ENCODE measurements around the gene POLR1A. TPM values are rescaled to one million over a fixed set of nuclear protein-coding genes. Genes with fewer than 3 reads are reported as not detected.

The POLR1A gene
- total RNA-seq, 2 donors from 2014 or later: 37.9 to 45.5 TPM

- no peaks in the 10 kb centered on the region for H3K9me3 Mint-ChIP-seq
- H3K9ac ChIP-seq (ENCODE audit: extremely low read depth, low read length, poor library complexity, severe bottlenecking): no peak overlapping the region
- no peak overlapping the region for H3K27ac Mint-ChIP-seq
- H3K9me3 ChIP-seq (ENCODE audit: control insufficient read depth, low read length): no peaks in the 10 kb centered on the region
- H3K4me3 ChIP-seq (ENCODE audit: low read length): no peak overlapping the region
- no peak overlapping the region for H3K4me3 Mint-ChIP-seq
- H3K27ac ChIP-seq (ENCODE audit: low read depth, low read length): no peak overlapping the region
- H3K27me3 Mint-ChIP-seq (ENCODE audit: insufficient read depth): no peaks in the 10 kb centered on the region
- DNase-seq: no peak
- no peaks in the 10 kb centered on the region for H3K27me3 ChIP-seq (ENCODE audit: control insufficient read depth, insufficient read depth, low read length, poor library complexity, severe bottlenecking)
- peaks cover 10% of the 10 kb centered on the region for H3K4me1 Mint-ChIP-seq
- H3K36me3 ChIP-seq (ENCODE audit: control insufficient read depth, insufficient read depth, low read length): peaks cover 73% of the 10 kb centered on the region
- peaks cover 85% of the 10 kb centered on the region for H3K36me3 Mint-ChIP-seq (ENCODE audit: low read depth)
- 95 to 100% methylated on average over 2 to 4 of the region's 4 CpGs for WGBS, 2 experiments (ENCODE audit: insufficient coverage in 1 of 2, insufficient read length in 1 of 2)
- TF ChIP-seq, protein P1, sequence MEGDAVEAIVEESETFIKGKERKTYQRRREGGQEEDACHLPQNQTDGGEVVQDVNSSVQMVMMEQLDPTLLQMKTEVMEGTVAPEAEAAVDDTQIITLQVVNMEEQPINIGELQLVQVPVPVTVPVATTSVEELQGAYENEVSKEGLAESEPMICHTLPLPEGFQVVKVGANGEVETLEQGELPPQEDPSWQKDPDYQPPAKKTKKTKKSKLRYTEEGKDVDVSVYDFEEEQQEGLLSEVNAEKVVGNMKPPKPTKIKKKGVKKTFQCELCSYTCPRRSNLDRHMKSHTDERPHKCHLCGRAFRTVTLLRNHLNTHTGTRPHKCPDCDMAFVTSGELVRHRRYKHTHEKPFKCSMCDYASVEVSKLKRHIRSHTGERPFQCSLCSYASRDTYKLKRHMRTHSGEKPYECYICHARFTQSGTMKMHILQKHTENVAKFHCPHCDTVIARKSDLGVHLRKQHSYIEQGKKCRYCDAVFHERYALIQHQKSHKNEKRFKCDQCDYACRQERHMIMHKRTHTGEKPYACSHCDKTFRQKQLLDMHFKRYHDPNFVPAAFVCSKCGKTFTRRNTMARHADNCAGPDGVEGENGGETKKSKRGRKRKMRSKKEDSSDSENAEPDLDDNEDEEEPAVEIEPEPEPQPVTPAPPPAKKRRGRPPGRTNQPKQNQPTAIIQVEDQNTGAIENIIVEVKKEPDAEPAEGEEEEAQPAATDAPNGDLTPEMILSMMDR (conservative IDR thresholded peaks at IDR 0.05): no peak
- H3K4me1 ChIP-seq (ENCODE audit: control insufficient read depth, insufficient read depth, low read length): no peaks in the 10 kb centered on the region
These were observed 74.1 kb downstream of the POLR1A start for GRCh38 chr2:86031606-86032005.

- no peak overlapping the region for H3K9ac ChIP-seq (ENCODE audit: extremely low read depth, low read length, poor library complexity, severe bottlenecking)
- Mint-ChIP-seq H3K36me3 (ENCODE audit: low read depth) (peaks cover 83% of the 10 kb centered on the region), H3K27me3 (ENCODE audit: insufficient read depth) (no peaks in the 10 kb centered on the region), H3K27ac (no peak overlapping the region), H3K4me3 (no peak overlapping the region), H3K4me1 (peaks cover 6% of the 10 kb centered on the region), H3K9me3 (no peaks in the 10 kb centered on the region)
- H3K4me3 ChIP-seq (ENCODE audit: low read length): no peak overlapping the region
- WGBS, 2 experiments (ENCODE audit: insufficient coverage in 1 of 2, insufficient read length in 1 of 2): 95 to 97% methylated on average over 9 to 14 of the region's 14 CpGs
- no peaks in the 10 kb centered on the region for H3K4me1 ChIP-seq (ENCODE audit: control insufficient read depth, insufficient read depth, low read length)
- TF ChIP-seq, protein P1 (conservative IDR thresholded peaks at IDR 0.05): no peak
- peaks cover 72% of the 10 kb centered on the region for H3K36me3 ChIP-seq (ENCODE audit: control insufficient read depth, insufficient read depth, low read length)
- no peaks in the 10 kb centered on the region for H3K9me3 ChIP-seq (ENCODE audit: control insufficient read depth, low read length)
- DNase-seq: no peak
- H3K27me3 ChIP-seq (ENCODE audit: control insufficient read depth, insufficient read depth, low read length, poor library complexity, severe bottlenecking): no peaks in the 10 kb centered on the region
- no peak overlapping the region for H3K27ac ChIP-seq (ENCODE audit: low read depth, low read length)
These were observed 74.5 kb downstream of the POLR1A start for GRCh38 chr2:86031151-86031550.

GRCh38 chr2:86029873-86030272 is 75.8 kb downstream of the POLR1A start:
- H3K27me3 ChIP-seq (ENCODE audit: control insufficient read depth, insufficient read depth, low read length, poor library complexity, severe bottlenecking): no peaks in the 10 kb centered on the region
- TF ChIP-seq, protein P1 (conservative IDR thresholded peaks at IDR 0.05): no peak
- no peaks in the 10 kb centered on the region for H3K4me1 Mint-ChIP-seq
- no peak overlapping the region for H3K4me3 ChIP-seq (ENCODE audit: low read length)
- H3K4me1 ChIP-seq (ENCODE audit: control insufficient read depth, insufficient read depth, low read length): no peaks in the 10 kb centered on the region
- H3K27ac Mint-ChIP-seq: no peak overlapping the region
- no peak overlapping the region for H3K4me3 Mint-ChIP-seq
- H3K9me3 ChIP-seq (ENCODE audit: control insufficient read depth, low read length): no peaks in the 10 kb centered on the region
- H3K9me3 Mint-ChIP-seq: no peaks in the 10 kb centered on the region
- no peak overlapping the region for H3K27ac ChIP-seq (ENCODE audit: low read depth, low read length)
- no peaks in the 10 kb centered on the region for H3K27me3 Mint-ChIP-seq (ENCODE audit: insufficient read depth)
- peaks cover 83% of the 10 kb centered on the region for H3K36me3 Mint-ChIP-seq (ENCODE audit: low read depth)
- H3K9ac ChIP-seq (ENCODE audit: extremely low read depth, low read length, poor library complexity, severe bottlenecking): no peak overlapping the region
- 89 to 92% methylated on average over 7 to 14 of the region's 14 CpGs for WGBS, 2 experiments (ENCODE audit: insufficient coverage in 1 of 2, insufficient read length in 1 of 2)
- DNase-seq: no peak
- H3K36me3 ChIP-seq (ENCODE audit: control insufficient read depth, insufficient read depth, low read length): peaks cover 77% of the 10 kb centered on the region

Measured in endodermal cell (in vitro differentiated cells).